PC-9 (cell line): Measurements from ENCODE around the gene ERC2. TPM values are rescaled to one million over a fixed set of nuclear protein-coding genes. Genes with fewer than 3 reads are reported as not detected.

Experiments
- BruUV-seq: library from RNA; stranded (reverse); fragments of 400-500 nt; replicated peaks from 2 replicates; lab custom pipeline; 2021; lab: Mats Ljungman, UMichigan
- CTCF ChIA-PET: fragments of 300-600 bp; sonication (Branson Sonifier 250); formaldehyde crosslinking; loops from one replicate; lab custom pipeline; 2022; ENCODE audit warnings: antibody characterized with exemption; lab: Charles Lee
- POLR2A ChIA-PET: fragments of 300-600 bp; sonication (Branson Sonifier 250); formaldehyde crosslinking; loops from one replicate; lab custom pipeline; 2022; ENCODE audit warnings: antibody characterized with exemption; ENCODE audit not compliant: unreplicated experiment; lab: Charles Lee
- DNase-seq, 2 experiments: peaks; one replicate each; pipeline versions ENCODE4 v3.0.0 to v3.0.0-alpha.2; 2015 to 2022; ENCODE audit warnings: mixed read lengths in 1 of 2
- H2AFZ ChIP-seq: fragments of 200-600 bp; sonication (generic); 2 replicates; pipeline ENCODE4 v1.8.1; 2017; ENCODE audit warnings: antibody characterized with exemption
- H3F3A ChIP-seq: fragments of 200-600 bp; sonication (generic); 2 replicates; pipeline ENCODE4 v1.8.1; 2017; ENCODE audit warnings: antibody characterized with exemption, mild to moderate bottlenecking, low read depth; ENCODE audit not compliant: insufficient read depth
- H3K27ac ChIP-seq: fragments of 200-600 bp; sonication (generic); 2 replicates; pipeline ENCODE4 v1.6.1; 2016; ENCODE audit warnings: mixed run types
- H3K27me3 ChIP-seq: fragments of 200-600 bp; sonication (generic); 2 replicates; pipeline ENCODE4 v1.6.1; 2016; ENCODE audit warnings: low read depth, mixed run types; ENCODE audit not compliant: insufficient read depth
- H3K36me3 ChIP-seq: fragments of 200-600 bp; sonication (generic); 2 replicates; pipeline ENCODE4 v1.6.1; 2016; ENCODE audit warnings: low read depth, mixed run types
- H3K4me1 ChIP-seq: fragments of 200-600 bp; sonication (generic); replicated peaks from 2 replicates; pipeline ENCODE4 v1.6.1; 2016; ENCODE audit warnings: mixed run types; ENCODE audit not compliant: insufficient read depth
- H3K4me2 ChIP-seq: fragments of 200-600 bp; sonication (generic); 2 replicates; pipeline ENCODE4 v1.6.1; 2017; ENCODE audit warnings: mixed run types
- H3K4me3 ChIP-seq: fragments of 200-600 bp; sonication (generic); 2 replicates; pipeline ENCODE4 v1.6.1; 2016; ENCODE audit warnings: mixed run types
- H3K79me2 ChIP-seq: fragments of 200-600 bp; sonication (generic); 2 replicates; pipeline ENCODE4 v1.6.1; 2017; ENCODE audit warnings: low read depth, mixed run types
- H3K9me2 ChIP-seq: fragments of 200-600 bp; sonication (generic); 2 replicates; pipeline ENCODE4 v1.8.1; 2017; ENCODE audit warnings: mild to moderate bottlenecking; ENCODE audit not compliant: insufficient read depth
- H3K9me3 ChIP-seq: fragments of 200-600 bp; sonication (generic); 2 replicates; pipeline ENCODE4 v1.8.1; 2016; ENCODE audit warnings: low read depth; ENCODE audit not compliant: insufficient read depth
- H4K20me1 ChIP-seq: fragments of 200-600 bp; sonication (generic); 2 replicates; pipeline ENCODE4 v1.8.1; 2017; ENCODE audit not compliant: insufficient read depth
- EZH2 ChIP-seq: fragments of 200-600 bp; sonication (generic); IDR thresholded peaks from 2 replicates; pipeline ENCODE4 v1.8.0; 2017; ENCODE audit warnings: antibody characterized with exemption, low read depth
- intact Hi-C: fragments of 100-400 bp; cut with micrococcal nuclease; formaldehyde crosslinking; loops from one replicate; pipeline ENCODE4 v1.10.0; 2022; ENCODE audit not compliant: unreplicated experiment
- total RNA-seq: library from RNA; stranded (reverse); gene quantifications from 2 replicates; pipeline ENCODE4 v1.2.3, GENCODE V29; 2021
- TF ChIP-seq, protein P1 (sequence below): fragments of 200-600 bp; sonication (generic); conservative IDR thresholded peaks from 2 replicates; pipeline ENCODE4 v1.6.1; 2017; ENCODE audit warnings: mixed run types, antibody characterized with exemption, mild to moderate bottlenecking, moderate library complexity

ERC2 gene
- total RNA-seq, 1 experiment from 2014 or later = 1.4 TPM

DNA sequence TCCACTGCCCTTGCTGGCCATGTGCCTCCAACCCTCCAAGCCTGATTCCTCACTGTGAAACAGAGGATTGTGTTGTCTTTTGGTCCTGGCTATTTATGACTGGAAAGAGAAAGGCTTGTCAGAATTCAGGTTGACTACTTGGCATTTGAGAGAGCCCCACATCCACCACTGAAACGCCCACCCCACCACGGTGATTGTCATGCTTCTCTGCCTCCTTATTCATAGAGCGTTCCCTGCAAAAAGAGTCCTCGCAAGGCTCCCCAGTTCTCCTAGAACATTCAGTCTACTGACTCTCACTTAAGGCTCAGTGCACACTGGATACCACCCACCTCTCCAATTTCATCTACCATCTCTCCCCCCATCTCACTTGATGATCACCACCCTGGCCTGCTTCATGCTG is 818.3 kb downstream of the ERC2 start:
- H4K20me1 ChIP-seq = no peaks in the 10 kb centered on the region
- no peak overlapping the region for H2AFZ ChIP-seq
- DNase-seq = no peak
- H3K9me3 ChIP-seq = no peaks in the 10 kb centered on the region
- no peaks in the 10 kb centered on the region for H3K79me2 ChIP-seq
- no TSS peak for BruUV-seq
- H3K27me3 ChIP-seq = no peaks in the 10 kb centered on the region
- no peak overlapping the region for H3K4me2 ChIP-seq
- H3K27ac ChIP-seq = no peak overlapping the region
- no peaks in the 10 kb centered on the region for H3K4me1 ChIP-seq
- intact Hi-C loops = no loop called here
- TF ChIP-seq, protein P1, sequence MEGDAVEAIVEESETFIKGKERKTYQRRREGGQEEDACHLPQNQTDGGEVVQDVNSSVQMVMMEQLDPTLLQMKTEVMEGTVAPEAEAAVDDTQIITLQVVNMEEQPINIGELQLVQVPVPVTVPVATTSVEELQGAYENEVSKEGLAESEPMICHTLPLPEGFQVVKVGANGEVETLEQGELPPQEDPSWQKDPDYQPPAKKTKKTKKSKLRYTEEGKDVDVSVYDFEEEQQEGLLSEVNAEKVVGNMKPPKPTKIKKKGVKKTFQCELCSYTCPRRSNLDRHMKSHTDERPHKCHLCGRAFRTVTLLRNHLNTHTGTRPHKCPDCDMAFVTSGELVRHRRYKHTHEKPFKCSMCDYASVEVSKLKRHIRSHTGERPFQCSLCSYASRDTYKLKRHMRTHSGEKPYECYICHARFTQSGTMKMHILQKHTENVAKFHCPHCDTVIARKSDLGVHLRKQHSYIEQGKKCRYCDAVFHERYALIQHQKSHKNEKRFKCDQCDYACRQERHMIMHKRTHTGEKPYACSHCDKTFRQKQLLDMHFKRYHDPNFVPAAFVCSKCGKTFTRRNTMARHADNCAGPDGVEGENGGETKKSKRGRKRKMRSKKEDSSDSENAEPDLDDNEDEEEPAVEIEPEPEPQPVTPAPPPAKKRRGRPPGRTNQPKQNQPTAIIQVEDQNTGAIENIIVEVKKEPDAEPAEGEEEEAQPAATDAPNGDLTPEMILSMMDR = no peak
- no peak for TF ChIP-seq EZH2
- H3K9me2 ChIP-seq = no peaks in the 10 kb centered on the region
- H3K36me3 ChIP-seq = no peaks in the 10 kb centered on the region
- no peak overlapping the region for H3K4me3 ChIP-seq
- ChIA-PET POLR2A (no interaction called here), CTCF (no interaction called here)
- H3F3A ChIP-seq = no peaks in the 10 kb centered on the region

- H3F3A ChIP-seq = no peaks in the 10 kb centered on the region
- H2AFZ ChIP-seq = no peak overlapping the region
- no peaks in the 10 kb centered on the region for H3K9me2 ChIP-seq
- BruUV-seq = no TSS peak
- no peaks in the 10 kb centered on the region for H3K36me3 ChIP-seq
- intact Hi-C loops = no loop called here
- TF ChIP-seq EZH2 = no peak
- TF ChIP-seq, protein P1 = no peak
- no peaks in the 10 kb centered on the region for H3K4me1 ChIP-seq
- H3K27ac ChIP-seq = no peak overlapping the region
- no peaks in the 10 kb centered on the region for H3K9me3 ChIP-seq
- H3K79me2 ChIP-seq = no peaks in the 10 kb centered on the region
- H4K20me1 ChIP-seq = no peaks in the 10 kb centered on the region
- H3K4me2 ChIP-seq = no peak overlapping the region
- H3K27me3 ChIP-seq = no peaks in the 10 kb centered on the region
- CTCF ChIA-PET = no interaction called here
- DNase-seq = no peak
- POLR2A ChIA-PET = no interaction called here
- no peak overlapping the region for H3K4me3 ChIP-seq
These were observed 818.7 kb downstream of the ERC2 start for GRCh38 chr3:55649554-55649953.

- no peaks in the 10 kb centered on the region for H3F3A ChIP-seq
- no peak overlapping the region for H3K27ac ChIP-seq
- no peak for DNase-seq
- TF ChIP-seq, protein P1 = no peak
- no peak for TF ChIP-seq EZH2
- no peaks in the 10 kb centered on the region for H3K27me3 ChIP-seq
- no peaks in the 10 kb centered on the region for H3K36me3 ChIP-seq
- intact Hi-C loops = no loop called here
- BruUV-seq = no TSS peak
- ChIA-PET CTCF (no interaction called here), POLR2A (interaction anchor here (0.7 kb wide), 1 partner anchor 13 kb away, joined by 10 read pairs; no protein-coding TSS in a partner anchor)
- no peaks in the 10 kb centered on the region for H4K20me1 ChIP-seq
- no peaks in the 10 kb centered on the region for H3K79me2 ChIP-seq
- no peak overlapping the region for H3K4me2 ChIP-seq
- no peaks in the 10 kb centered on the region for H3K9me2 ChIP-seq
- no peaks in the 10 kb centered on the region for H3K4me1 ChIP-seq
- no peak overlapping the region for H2AFZ ChIP-seq
- H3K4me3 ChIP-seq = no peak overlapping the region
- no peaks in the 10 kb centered on the region for H3K9me3 ChIP-seq
These were observed 819.5 kb downstream of the ERC2 start for GRCh38 chr3:55648591-55649318.
